K562 (cell line): Measurements from ENCODE around the gene LZTR1. TPM values are rescaled to one million over a fixed set of nuclear protein-coding genes. Genes with fewer than 3 reads are reported as not detected.

Experiments used
- IRF9 ChIP-seq: fragments of 450-650 bp; IDR thresholded peaks from 2 replicates; pipeline ENCODE4 v1.6.1; 2016; ENCODE audit warnings: missing biosample characterization, missing genetic modification characterization
- RBBP5 ChIP-seq: fragments of 200-600 bp; sonication (generic); IDR thresholded peaks from 2 replicates; pipeline ENCODE4 v1.6.1; 2012; ENCODE audit warnings: borderline replicate concordance, mild to moderate bottlenecking, low read length, control low read depth, inconsistent platforms; ENCODE audit not compliant: insufficient read depth, poor library complexity, severe bottlenecking
- SMAD3 ChIP-seq: fragments of 450-650 bp; formaldehyde crosslinking; conservative IDR thresholded peaks from 2 replicates; pipeline ENCODE4 v1.4.0; 2020; ENCODE audit warnings: mild to moderate bottlenecking
- UBTF ChIP-seq, 2 experiments: IDR thresholded peaks; 2 replicates each; pipeline ENCODE4 v1.6.1; 2012; ENCODE audit warnings: improper control_type of control experiment in 2 of 2, low read depth in 2 of 2, low read length in 2 of 2, borderline replicate concordance in 1 of 2
- ZKSCAN1 ChIP-seq: fragments of 150-350 bp; IDR thresholded peaks from 2 replicates; pipeline ENCODE4 v1.6.1; 2016; ENCODE audit warnings: low read depth, low read length
- ZNF175 ChIP-seq: fragments of 200-800 bp; sonication (Bioruptor generic); IDR thresholded peaks from 2 replicates; pipeline ENCODE4 v1.6.1; 2016; ENCODE audit warnings: low read depth, mild to moderate bottlenecking, missing genetic modification characterization, missing compliant biosample characterization
- polyA plus RNA-seq, 8 experiments: library from polyadenylated mRNA; depleted of rRNA in 4 of 8; stranded (reverse) in 5 of 8; unstranded in 3 of 8; fragments of >200 nt; fragmentation: Nextera tagmentation in 2 of 8; fragmentation: Illumina TruSeq in 1 of 8; extraction: Ambion mirVana in 2 of 8; extraction: Trizol in 1 of 8; gene quantifications; 2 replicates each; pipeline versions ENCODE4 v1.2.1 to v1.2.3, GENCODE V29; 2011 to 2014; ENCODE audit warnings: inconsistent platforms in 1 of 8, missing spikeins in 1 of 8
- total RNA-seq, 7 experiments: library from RNA; depleted of rRNA in 6 of 7; stranded (reverse); fragments of >200 nt in 6 of 7; fragmentation: Illumina TruSeq in 2 of 7; extraction: Trizol in 2 of 7; gene quantifications; 2 replicates each; pipeline versions ENCODE4 v1.2.1 to v1.2.3, GENCODE V29; 2011 to 2021; ENCODE audit warnings: low replicate concordance in 1 of 7

The LZTR1 gene
- total and polyA plus RNA-seq, 9 of the 15 experiments (the other 6 are each of a cell fraction or from before 2014, with no cell fraction given) = 2.2 to 135 (median 63.0) TPM

- TF ChIP-seq ZNF175 (CRISPR knock-in tag) = no peak
- TF ChIP-seq SMAD3 (CRISPR knock-in tag) = no peak; the same call in 1 of the 2 replicates
- TF ChIP-seq IRF9 (tag) = no peak
- TF ChIP-seq RBBP5 = no peak
- TF ChIP-seq ZKSCAN1 = no peak
- no peak for TF ChIP-seq UBTF (IDR thresholded peaks at IDR 0.05; ENCODE audit: borderline replicate concordance in 1 of 2, low read depth in 2 of 2, low read length in 2 of 2)
Measured at GRCh38 chr22:20982563-20982882, 426 bp downstream of the LZTR1 start (continued).
